GM18507 (cell line): Measurements from ENCODE around the gene B4GALT4.
"Not testable (repeated sequence)": the region's sequence is repeated elsewhere in the genome, so short reads cannot be mapped to it uniquely, and the experiment has no call there.

Experiments
- DNase-seq: peaks from one replicate; pipeline ENCODE4 v3.0.0; 2011; ENCODE audit warnings: low read depth; ENCODE audit not compliant: insufficient read length; ENCODE audit errors: extremely low spot score
- FAIRE-seq: peaks from 2 replicates; lab custom pipeline; 2011; peaks lifted over from hg19 to GRCh38; lab: Jason Lieb, UNC

Gene B4GALT4

GRCh38 chr3:119207512-119207875 is 33.2 kb downstream of the B4GALT4 start:
- no peak for FAIRE-seq
- no peak for DNase-seq

GRCh38 chr3:119206611-119207511 is 33.8 kb downstream of the B4GALT4 start:
- FAIRE-seq, result no peak

GRCh38 chr3:119205685-119206084 is 35.0 kb downstream of the B4GALT4 start:
- FAIRE-seq (no peak), DNase-seq (no peak)

More at GRCh38 chr3:119206611-119207511, 33.8 kb downstream of the B4GALT4 start:
- no peak for DNase-seq

GRCh38 chr3:119205209-119205608 is 35.5 kb downstream of the B4GALT4 start:
- DNase-seq, result no peak
- FAIRE-seq, result no peak

GRCh38 chr3:119195911-119196310 is 44.8 kb downstream of the B4GALT4 start:
- FAIRE-seq (no peak), DNase-seq (no peak)

GRCh38 chr3:119195151-119195476 is 45.6 kb downstream of the B4GALT4 start:
- DNase-seq (no peak), FAIRE-seq (no peak)

- FAIRE-seq, result no peak
- no peak for DNase-seq
These were observed 46.2 kb downstream of the B4GALT4 start for GRCh38 chr3:119194237-119195150.

- DNase-seq, result no peak
- no peak for FAIRE-seq
These were observed 48.9 kb downstream of the B4GALT4 start for GRCh38 chr3:119191800-119192199.

- DNase-seq (no peak), FAIRE-seq (no peak)
These were observed 53.4 kb downstream of the B4GALT4 start for GRCh38 chr3:119187266-119187665.

- no peak for DNase-seq
- FAIRE-seq, result no peak
These were observed 55.7 kb downstream of the B4GALT4 start for GRCh38 chr3:119184796-119185570.

GRCh38 chr3:119184111-119184510 is 56.6 kb downstream of the B4GALT4 start:
- DNase-seq (no peak), FAIRE-seq (no peak)

- FAIRE-seq, result no peak
- DNase-seq, result no peak
These were observed 58.9 kb downstream of the B4GALT4 start for GRCh38 chr3:119181765-119182164.

- DNase-seq (no peak), FAIRE-seq (no peak)
These were observed 63.4 kb downstream of the B4GALT4 start for GRCh38 chr3:119177321-119177720.

GRCh38 chr3:119176778-119177177 is 63.9 kb downstream of the B4GALT4 start:
- FAIRE-seq, result no peak
- DNase-seq, result no peak

- FAIRE-seq, result no peak
- no peak for DNase-seq
These were observed 64.6 kb downstream of the B4GALT4 start for GRCh38 chr3:119175872-119176756.

GRCh38 chr3:119173325-119173724 is 67.4 kb downstream of the B4GALT4 start, which contains the start of gene UPK1B:
Gene UPK1B, plus strand, starts transcription at chr3:119173598. Its CDS starts 13,144 bp downstream, at chr3:119186742.
- FAIRE-seq, result no peak
- DNase-seq, result no peak

GRCh38 chr3:119170821-119171220 is 69.9 kb downstream of the B4GALT4 start:
- FAIRE-seq (no peak), DNase-seq (no peak)

GRCh38 chr3:119164745-119165144 is 75.9 kb downstream of the B4GALT4 start:
- FAIRE-seq, DNase-seq: not testable (repeated sequence)
